HL-60/S4 (cell line): ENCODE measurements around the gene TRAPPC4.
"Not testable (repeated sequence)": the region's sequence is repeated elsewhere in the genome, so short reads cannot be mapped to it uniquely, and the experiment has no call there.

Experiments
- in situ Hi-C: fragments of 300-500 bp; cut with MboI; formaldehyde crosslinking; loops from 2 replicates; pipeline ENCODE4 v1.14.3; 2022; ENCODE audit warnings: low sequenced_read_pairs

The TRAPPC4 gene

DNA sequence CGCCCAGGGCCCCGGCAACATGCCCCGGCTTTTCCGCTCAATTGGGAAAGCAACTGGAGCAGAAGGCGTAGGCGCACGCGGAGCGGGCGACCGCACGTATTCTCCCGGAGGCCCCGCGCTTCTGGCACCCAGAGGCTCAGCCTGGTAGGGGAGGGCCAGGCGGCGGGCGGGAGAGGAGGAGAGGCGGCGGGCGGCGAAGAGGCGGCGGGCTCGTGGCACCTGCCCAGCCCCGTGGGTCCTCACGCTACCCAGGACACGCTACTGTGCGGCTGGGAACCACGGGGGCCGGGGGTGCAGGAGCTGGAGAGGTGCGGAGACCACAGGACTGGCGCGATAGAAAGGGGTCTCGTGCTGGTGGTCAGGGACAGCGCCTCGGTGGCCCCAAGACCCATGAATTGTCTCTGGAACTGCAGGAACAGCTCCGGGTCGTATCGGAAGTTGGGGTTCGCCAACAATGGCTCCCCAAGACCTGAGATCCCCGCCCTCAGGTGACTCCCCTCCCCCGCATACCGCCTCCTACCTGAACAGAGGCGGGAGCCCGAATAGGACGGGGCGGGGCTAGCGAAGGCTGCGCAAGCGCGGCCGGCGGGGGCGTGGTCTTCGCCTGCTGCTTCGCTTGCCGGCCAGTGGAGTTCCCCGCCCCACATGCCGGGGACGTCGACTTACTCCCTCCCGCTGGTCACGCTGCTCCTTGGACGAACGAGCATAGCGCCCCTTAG, 11.9 kb downstream of the TRAPPC4 start, which contains the start of gene SLC37A4:
Gene SLC37A4, minus strand, starts transcription at position 549 of the 719 bp plus-strand sequence.
- in situ Hi-C loops: no loop called here

DNA sequence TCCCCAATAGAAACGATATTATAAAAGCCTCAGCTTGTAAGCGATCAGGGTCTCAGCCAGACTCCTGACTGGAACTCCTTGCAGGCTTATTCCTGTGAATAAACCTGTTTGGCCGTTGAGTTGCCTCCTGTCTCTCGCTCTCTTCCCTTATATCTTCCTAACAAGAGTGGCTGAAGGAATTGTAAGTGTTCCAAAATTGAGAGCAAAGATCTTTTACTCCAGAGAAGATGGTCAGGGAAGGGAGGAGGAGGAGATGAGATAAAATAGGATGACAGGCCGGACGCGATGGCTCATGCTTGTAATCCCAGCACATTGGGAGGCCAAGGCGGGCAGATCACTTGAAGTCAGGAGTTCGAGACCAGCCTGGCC, 13.3 kb downstream of the TRAPPC4 start:
- in situ Hi-C loops: no loop called here

DNA sequence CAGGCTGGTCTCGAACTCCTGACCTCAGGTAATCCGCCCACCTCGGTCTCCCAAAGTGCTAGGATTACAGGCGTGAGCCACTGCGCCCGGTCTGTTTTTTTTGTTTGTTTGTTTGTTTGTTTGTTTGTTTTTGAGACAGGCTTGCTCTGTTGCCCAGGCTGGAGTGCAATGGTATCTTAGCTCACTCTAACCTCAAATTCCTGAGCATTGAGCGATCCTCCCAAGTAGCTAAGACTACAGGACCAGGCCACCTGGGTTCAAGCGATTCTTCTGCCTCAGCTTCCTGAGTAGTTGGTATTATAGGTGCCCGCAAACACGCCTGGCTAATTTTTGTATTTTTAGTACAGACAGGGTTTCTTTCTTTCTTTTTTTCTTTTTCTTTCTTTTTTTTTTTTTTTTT, 14.9 kb downstream of the TRAPPC4 start:
- in situ Hi-C loops: not testable (repeated sequence)

DNA sequence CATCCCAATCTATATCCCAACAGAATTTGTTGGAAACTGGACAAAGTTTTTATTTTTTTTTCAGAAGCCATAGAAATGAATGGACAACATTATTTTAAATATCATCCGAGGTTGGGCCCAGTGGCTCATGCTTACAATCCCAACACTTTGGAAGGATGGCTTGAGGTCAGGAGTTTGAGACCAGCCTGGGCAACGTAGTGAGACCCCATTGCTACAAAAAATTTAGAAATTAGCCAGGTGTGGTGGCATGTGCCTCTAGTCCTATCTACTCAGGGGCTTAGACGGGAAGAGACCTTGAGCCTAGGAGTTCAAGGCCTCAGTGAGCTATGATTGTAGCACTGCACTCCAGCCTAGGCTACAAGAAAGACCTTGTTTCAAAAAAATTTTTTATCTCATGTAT, 16.2 kb downstream of the TRAPPC4 start:
- in situ Hi-C loops: no loop called here

DNA sequence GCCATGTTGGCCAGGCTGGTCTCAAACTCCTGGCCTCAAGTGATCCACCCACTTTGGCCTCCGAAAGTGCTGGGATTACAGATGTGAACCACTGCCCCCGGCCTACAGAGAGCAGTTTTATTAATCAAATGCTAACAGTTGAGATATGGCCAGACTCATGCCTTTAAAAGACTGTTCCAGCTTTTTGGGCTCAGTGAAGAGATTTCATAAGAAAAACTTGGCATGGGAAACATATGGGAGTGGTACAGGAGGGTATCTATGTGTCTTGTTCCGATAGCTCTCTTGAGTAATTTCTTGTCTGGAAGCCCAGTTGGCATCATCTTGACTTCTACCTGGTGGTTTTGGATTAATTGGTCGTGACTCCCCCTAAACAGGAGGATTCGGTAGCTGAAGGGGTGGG, 20.3 kb downstream of the TRAPPC4 start:
- in situ Hi-C loops: no loop called here

DNA sequence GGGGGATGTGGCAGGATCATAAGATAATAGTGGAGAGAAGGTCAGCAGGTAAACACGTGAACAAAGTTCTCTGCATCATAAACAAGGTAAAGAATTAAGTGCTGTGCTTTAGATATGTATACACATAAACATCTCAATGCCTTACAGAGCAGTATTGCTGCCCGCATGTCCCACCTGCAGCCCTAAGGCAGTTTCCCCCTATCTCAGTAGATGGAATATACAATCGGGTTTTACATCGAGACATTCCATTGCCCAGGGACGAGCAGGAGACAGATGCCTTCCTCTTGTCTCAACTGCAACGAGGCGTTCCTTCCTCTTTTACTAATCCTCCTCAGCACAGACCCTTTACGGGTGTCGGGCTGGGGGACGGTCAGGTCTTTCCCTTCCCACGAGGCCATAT, 20.9 kb downstream of the TRAPPC4 start:
- in situ Hi-C loops: not testable (repeated sequence)

DNA sequence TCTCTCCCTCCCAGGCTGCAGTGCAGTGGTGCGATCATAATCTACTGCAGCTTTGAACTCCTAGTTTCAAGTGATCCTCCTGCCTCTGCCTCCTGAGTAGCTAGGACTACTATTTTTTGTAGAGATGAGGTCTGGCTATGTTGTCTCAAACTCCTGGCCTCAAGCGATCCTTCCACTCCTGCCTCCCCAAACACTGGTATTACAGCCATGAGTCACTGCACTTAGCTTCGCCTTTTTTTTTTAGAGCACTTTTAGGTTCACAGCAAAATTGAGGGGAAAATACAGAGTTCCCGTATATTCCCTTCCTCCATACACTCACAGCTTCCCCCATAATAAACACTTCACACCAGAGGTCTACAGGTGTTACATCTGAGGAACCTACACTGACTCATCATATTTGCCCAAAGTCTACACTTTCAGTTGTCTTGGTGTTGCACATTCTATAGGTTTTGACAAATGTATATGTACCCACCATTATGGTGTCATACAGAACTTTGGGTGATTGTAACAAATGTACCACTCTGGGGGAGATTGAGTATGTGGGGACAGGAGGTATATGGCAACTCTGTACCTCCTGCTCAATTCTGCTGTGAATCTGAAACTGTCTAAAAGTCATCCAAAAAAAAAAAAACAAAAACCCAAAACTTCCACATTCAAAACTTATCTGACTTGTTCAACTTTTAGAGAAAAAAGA, 23.4 kb downstream of the TRAPPC4 start:
- in situ Hi-C loops: no loop called here

DNA sequence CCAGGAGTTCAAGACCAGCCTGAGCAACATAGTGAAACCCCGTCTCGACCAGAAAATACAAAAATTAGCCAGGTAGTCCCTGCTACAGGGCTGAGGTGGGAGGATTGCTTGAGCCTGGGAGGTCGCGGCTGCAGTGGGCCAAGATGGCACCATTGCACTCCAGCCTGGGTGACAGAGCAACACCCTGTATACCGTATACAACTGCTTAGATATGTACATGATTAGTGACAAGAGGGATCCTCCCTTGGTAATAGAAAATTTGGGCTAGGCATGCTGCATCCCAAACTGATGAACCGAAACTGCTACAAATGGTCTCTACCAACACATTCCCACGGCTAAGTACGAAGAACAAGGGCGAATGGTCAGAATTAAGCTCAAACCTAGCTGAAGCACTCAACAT, 24.4 kb downstream of the TRAPPC4 start:
- in situ Hi-C loops: no loop called here

DNA sequence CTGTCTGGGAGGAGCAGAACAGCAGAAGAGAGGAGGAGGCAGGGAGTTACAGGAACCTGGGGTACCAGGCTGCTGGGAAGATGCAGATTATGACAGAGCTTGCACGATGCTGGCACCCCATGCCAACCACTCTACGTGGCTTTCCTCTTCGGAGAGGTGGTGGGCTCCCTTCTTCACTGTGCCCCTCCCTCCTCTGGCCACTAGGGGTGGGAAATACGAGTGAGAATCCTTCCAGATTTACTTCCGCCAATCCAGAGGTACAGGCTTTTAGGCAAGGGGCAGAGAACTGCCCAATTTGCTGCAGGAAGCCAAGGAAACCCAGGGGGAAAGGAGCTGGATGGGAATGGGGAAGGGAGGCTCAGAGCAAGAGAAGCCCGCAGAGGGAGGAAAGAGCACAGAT, 26.1 kb downstream of the TRAPPC4 start:
- in situ Hi-C loops: no loop called here

DNA sequence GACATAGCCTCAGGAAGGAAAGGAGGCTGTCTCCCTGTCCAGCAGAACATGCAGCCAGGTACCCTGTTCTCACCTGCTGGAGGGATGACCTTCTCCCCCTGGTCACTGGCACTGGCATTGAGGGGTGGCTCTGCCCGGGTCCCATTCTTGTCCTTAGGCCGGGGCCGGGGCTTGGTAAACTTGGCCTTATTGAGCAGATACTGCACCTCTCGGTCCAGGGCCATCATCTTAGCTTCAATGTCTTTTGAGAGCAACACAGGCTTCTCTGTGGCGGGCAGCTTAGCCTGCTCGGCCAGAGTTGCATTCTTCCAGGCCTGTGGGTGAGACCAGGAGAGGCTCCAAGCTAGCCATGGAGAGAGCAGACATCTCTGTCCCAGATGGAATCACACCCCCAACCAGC, 27.9 kb downstream of the TRAPPC4 start:
- in situ Hi-C loops: no loop called here

DNA sequence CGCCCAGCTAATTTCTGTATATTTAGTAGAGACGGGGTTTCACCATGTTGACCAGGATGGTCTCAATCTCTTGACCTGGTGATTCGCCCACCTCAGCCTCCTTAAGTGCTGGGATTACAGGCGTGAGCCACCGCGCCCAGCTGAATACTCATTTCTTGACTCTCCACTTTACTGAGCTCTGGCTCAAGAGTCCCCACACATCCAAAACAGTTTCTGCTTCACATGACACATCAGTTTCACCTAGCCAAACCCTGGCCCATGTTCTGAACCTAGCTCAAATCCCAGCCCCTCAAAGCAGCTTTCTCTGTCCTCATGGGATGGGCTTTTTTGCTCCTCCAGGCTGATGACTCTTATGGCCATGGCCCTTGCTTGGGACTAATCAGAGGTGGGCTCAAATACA, 28.6 kb downstream of the TRAPPC4 start:
- in situ Hi-C loops: no loop called here

DNA sequence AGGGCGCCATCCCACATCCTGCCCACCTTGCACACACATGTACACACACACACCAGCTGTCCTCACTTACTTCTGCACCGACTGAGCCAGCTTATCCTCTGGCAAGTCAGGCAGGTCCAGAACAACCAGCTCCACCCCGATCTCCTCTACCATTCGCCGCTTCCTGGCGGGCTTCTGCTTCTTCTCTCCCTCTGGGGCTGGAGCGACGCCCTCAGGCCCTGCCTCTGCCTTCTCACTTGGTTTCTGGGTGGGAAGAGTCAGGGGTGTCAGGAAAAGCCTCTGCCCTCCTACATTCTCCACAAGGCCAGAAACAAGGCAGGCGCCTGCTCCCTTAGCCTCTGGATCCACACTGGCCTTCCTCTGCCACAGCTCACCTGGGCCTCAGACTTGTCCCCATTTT, 30.1 kb downstream of the TRAPPC4 start:
- in situ Hi-C loops: no loop called here

DNA sequence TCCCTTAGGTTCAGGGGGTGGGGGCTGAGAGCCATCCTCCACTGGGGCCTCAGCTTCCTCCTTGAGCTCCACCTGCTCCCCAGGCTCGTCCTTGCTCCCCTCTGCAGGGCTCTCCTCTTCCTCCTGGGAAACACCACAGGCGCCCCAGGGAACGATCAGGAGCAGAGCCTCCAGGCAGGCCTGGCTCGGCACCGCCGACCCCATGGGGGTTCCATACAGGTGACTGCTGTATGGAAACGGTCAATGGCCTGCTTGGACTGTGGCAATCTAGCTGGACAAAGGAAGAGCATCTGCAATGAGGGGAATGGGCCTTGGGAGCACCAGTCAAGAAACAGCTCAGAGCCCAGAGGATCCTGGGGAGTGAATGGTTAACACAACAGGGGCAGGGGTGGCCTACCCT, 30.5 kb downstream of the TRAPPC4 start:
- in situ Hi-C loops: no loop called here

DNA sequence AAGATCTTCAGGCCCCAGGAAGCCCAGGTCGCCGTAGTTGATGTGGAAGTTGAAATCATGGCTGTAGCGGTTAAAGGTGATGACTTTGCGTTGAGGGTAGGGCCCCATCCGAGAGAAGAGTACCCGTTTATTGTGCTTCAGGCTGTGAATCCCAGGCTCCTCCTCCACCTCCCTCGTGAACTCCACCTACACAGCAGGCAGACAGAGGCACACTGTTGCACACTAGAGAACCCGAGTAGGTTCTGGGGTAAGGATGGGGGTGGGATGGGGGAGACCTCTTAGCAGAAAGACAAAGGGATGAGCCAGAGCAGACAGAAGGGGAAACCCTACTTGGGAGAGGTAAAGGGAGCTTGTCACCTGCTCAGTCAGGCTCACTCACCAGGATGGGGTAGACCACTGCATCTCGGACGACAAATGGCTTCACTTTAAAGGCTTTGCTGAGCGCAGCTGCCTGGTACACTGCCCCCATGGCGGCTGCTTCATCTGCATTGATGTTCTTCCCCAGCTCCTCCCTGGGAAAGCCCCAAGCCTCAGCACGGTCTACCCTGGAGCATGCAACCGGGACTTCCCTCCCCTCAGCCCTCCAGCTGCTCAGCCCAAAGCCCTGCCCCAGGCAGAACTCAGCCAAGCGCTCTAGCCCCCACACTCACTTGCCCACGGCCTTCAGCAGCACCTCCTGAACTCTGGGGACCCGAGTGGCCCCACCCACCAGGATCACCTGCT, 33.0 kb downstream of the TRAPPC4 start:
- in situ Hi-C loops: no loop called here

DNA sequence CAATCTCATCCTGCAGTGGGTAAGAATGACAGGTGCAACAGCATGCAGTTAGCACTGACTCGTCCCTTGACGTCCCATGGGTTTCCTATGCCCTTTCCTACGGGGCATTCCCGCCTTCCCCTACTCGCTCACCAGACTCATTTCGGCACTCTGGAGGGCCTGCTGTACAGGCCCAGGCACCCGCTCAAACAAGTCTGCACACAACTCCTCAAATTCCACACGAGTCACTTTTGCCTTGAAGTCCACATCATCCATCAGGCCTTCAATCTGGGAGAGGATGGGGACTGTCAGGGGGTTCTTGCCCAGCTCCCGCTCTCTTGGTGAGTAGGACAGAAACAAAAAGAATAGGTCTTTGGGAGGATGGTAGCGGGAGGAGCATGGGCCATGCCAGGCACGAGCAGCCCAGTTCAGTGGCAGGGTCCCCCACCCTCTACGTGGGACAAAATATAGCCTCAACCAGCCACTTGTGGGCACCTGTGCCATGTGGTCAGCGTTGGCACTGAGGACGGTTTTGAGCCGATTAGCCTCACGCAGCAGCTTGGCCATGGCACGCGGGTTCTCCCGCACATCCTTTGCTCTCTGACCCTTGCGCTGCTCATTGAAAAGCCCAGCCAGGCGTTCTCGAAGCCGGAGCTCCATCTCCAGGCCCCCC, 33.7 kb downstream of the TRAPPC4 start:
- in situ Hi-C loops: no loop called here

DNA sequence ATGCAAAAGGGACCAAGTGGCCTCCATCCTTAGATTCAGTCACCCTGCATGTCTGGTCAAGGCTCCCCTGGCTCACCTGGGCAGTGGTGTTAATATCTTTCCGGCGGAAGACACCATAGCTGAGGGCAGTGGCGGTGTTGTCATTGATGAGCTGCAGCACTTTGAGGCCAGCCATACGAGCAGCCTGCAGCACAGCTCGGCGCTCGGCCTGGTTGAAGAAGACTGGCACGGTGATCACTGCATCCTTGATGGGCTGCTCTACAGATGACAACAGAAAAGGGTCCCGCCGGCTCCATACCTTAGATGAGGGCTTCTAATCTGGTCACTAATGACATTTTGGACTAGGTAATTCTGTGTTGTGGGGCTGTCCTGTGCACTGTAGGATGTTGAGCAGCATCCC, 35.9 kb downstream of the TRAPPC4 start:
- in situ Hi-C loops: no loop called here

DNA sequence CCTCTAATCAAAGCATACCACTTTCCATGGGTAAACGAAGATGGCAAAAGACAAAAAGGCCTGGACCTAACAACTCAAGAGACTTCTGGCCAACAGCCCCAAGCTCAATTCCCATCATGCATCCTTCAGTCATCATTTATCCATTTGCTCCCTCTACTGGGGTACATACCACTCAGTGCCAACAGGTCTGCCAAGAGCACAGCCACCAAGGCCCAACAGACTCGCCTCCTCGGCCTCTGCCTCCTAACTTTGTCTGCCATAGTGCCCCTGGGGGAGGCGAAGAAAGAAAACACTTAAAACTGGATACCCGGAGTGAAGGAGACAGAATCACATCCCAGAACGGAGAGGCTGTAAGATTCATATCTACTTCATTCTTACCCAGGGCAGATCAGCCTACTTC, 37.3 kb downstream of the TRAPPC4 start:
- in situ Hi-C loops: no loop called here

DNA sequence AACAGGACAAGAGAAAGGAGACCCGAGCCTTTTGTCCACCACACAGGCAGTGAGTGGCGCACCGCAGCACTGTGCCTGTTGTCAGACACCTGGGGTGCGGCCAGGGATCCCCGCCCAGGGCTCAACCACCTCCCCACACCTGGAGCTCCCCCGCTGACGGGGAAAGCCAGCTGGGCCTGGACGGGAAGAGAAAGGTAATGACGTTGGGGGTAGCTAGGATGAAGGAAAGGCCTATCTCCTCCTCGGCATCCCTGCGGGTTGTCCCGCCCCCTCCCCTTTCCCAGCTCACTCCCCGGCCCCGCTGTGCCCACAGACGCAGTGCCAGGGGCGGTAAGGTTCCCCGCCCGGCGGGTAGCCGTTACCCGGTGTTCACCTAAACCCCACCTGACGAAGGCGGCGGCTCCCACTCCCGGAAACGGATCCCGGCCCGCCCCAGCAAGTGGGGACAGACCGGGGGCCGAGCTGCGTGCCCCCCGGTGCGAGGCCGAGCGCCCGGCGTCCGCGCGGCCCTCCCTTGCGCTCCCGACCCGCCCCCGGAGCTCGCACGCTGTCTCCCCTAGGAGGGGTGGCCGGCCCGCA, 37.9 kb downstream of the TRAPPC4 start:
- in situ Hi-C loops: no loop called here

DNA sequence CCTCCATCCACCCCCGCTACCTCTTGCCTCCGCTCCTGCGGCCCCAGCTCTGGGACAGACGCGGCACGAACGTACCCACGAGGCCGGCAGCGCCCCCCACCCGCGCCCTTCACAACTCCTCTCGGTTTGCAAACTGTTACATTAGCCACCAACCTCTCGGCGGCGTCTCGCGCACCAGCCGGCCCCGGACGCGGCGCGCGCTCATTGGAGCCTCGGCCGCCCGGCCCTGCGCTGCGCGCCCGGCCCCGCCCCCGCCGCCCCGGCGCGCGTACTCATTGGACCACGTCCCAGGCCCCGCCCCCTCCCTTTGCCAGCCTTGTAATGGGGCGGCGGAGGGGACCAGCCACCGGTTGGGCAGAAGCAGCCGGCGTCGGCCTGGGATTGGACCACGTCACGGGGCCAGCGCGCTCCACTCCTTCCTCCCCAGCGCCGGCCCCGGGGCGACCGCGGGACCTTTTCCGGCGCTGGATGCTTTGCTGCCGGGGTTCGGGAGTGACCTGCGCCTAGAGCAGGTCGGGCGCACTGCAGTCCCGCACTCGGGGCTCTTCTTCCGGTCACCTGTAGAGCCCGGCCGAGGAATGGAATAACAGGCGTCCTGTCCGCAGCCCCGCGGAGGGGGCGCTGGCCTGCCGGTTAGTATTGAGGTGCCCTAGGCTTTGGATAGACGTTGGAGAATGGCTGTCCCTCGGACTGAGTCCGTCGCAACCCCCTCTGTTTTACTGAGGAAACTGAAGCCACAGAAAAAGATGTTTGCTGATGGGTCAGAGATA, 38.6 kb downstream of the TRAPPC4 start, which contains the start of gene HYOU1:
Gene HYOU1, minus strand, starts transcription at position 206 of the 770 bp plus-strand sequence. CDS start 1,045 bp downstream, outside the sequence.
- in situ Hi-C loops: no loop called here

DNA sequence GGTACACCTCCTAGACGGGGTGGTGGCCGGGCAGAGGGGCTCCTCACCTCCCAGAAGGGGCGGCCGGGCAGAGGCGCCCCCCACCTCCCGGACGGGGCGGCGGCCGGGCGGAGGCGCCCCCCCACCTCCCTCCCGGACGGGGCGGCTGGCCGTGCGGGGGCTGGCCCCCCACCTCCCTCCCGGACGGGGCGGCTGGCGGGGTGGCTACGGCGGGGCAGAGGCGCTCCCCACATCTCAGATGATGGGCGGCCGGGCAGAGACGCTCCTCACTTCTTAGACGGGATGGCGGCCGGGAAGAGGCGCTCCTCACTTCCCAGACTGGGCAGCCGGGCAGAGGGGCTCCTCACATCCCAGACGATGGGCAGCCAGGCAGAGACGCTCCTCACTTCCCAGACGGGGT, 40.6 kb downstream of the TRAPPC4 start:
- in situ Hi-C loops: not testable (repeated sequence)
